IMR-90 (cell line): ENCODE data around the gene TRIO. TPM values are rescaled to one million over a fixed set of nuclear protein-coding genes. Genes with fewer than 3 reads are reported as not detected.

Experiments used
- ATAC-seq: fragments of 200-7000 bp; cut with Tn5 transposase; 2 replicates; pipeline ENCODE4 v1.9.1; 2020; ENCODE audit warnings: low read depth, mild to moderate bottlenecking, moderate library complexity
- BruUV-seq: library from RNA; stranded (reverse); fragments of 400-500 nt; replicated peaks from 2 replicates; lab custom pipeline; 2021; lab: Mats Ljungman, UMichigan
- CTCF ChIA-PET: fragments of 300-600 bp; formaldehyde crosslinking; extraction: SDS; loops from one replicate; lab custom pipeline; 2021; ENCODE audit warnings: antibody characterized with exemption; lab: Yijun Ruan, JAX
- POLR2A ChIA-PET: fragments of 300-600 bp; sonication (Branson Sonifier 250); formaldehyde crosslinking; loops from one replicate; lab custom pipeline; 2022; ENCODE audit warnings: antibody characterized with exemption; ENCODE audit not compliant: unreplicated experiment; lab: Charles Lee
- DNase-seq: peaks from one replicate; pipeline ENCODE4 v3.0.0; 2013
- H2AFZ ChIP-seq: replicated peaks from 2 replicates; pipeline ENCODE3; 2013; ENCODE audit warnings: low read length, mild to moderate bottlenecking; ENCODE audit not compliant: poor library complexity
- H2AK5ac ChIP-seq: 2 replicates; pipeline ENCODE4 v1.6.1; 2013; ENCODE audit warnings: low read depth, low read length, inconsistent platforms
- H2AK9ac ChIP-seq: replicated peaks from 2 replicates; pipeline ENCODE3; 2013; ENCODE audit warnings: mild to moderate bottlenecking, low read depth, low read length, moderate library complexity; ENCODE audit not compliant: poor library complexity
- H2BK120ac ChIP-seq: 2 replicates; pipeline ENCODE4 v1.6.1; 2013; ENCODE audit warnings: low read depth, low read length, inconsistent platforms
- H2BK15ac ChIP-seq: 3 replicates; pipeline ENCODE4 v1.6.1; 2013; ENCODE audit warnings: low read depth, low read length, inconsistent platforms
- H2BK20ac ChIP-seq: 2 replicates; pipeline ENCODE4 v1.6.1; 2013; ENCODE audit warnings: low read depth, mild to moderate bottlenecking, inconsistent platforms, low read length, moderate library complexity
- H2BK5ac ChIP-seq: 2 replicates; pipeline ENCODE4 v1.6.1; 2013; ENCODE audit warnings: mild to moderate bottlenecking, low read depth, low read length, inconsistent platforms; ENCODE audit not compliant: poor library complexity, severe bottlenecking
- H3K14ac ChIP-seq: replicated peaks from 2 replicates; pipeline ENCODE4 v1.6.1; 2013; ENCODE audit warnings: low read depth, low read length, inconsistent platforms
- H3K18ac ChIP-seq: 2 replicates; pipeline ENCODE4 v1.6.1; 2013; ENCODE audit warnings: low read depth, low read length, control low read depth
- H3K23ac ChIP-seq: 2 replicates; pipeline ENCODE4 v1.6.1; 2013; ENCODE audit warnings: low read depth, low read length, inconsistent platforms
- H3K27ac ChIP-seq: 2 replicates; pipeline ENCODE4 v1.5.1; 2013; ENCODE audit warnings: mild to moderate bottlenecking, control low read depth, low read length; ENCODE audit not compliant: insufficient read depth
- H3K27me3 ChIP-seq: 2 replicates; pipeline ENCODE4 v1.6.1; 2013; ENCODE audit warnings: low read length; ENCODE audit not compliant: control insufficient read depth, insufficient read depth
- H3K36me3 ChIP-seq: 2 replicates; pipeline ENCODE4 v1.6.1; 2013; ENCODE audit warnings: low read length, mixed read lengths; ENCODE audit not compliant: control insufficient read depth, insufficient read depth
- H3K4ac ChIP-seq: 2 replicates; pipeline ENCODE4 v1.6.1; 2013; ENCODE audit warnings: low read depth, low read length, inconsistent platforms
- H3K4me1 ChIP-seq: 2 replicates; pipeline ENCODE4 v1.6.1; 2013; ENCODE audit warnings: low read length, mixed read lengths; ENCODE audit not compliant: control insufficient read depth, insufficient read depth
- H3K4me2 ChIP-seq: 2 replicates; pipeline ENCODE4 v1.6.1; 2013; ENCODE audit warnings: low read depth, mild to moderate bottlenecking, control low read depth, low read length, moderate library complexity
- H3K4me3 ChIP-seq: 2 replicates; pipeline ENCODE4 v1.5.1; 2013; ENCODE audit warnings: low read depth, mild to moderate bottlenecking, control low read depth, low read length, moderate library complexity; ENCODE audit not compliant: insufficient read depth
- H3K56ac ChIP-seq: 2 replicates; pipeline ENCODE4 v1.6.1; 2013; ENCODE audit warnings: low read length, inconsistent platforms; ENCODE audit not compliant: insufficient read depth; ENCODE audit errors: extremely low read depth
- H3K79me1 ChIP-seq, 2 experiments: 2 replicates each; pipeline ENCODE4 v1.6.1; 2013; ENCODE audit warnings: low read length in 2 of 2, inconsistent platforms in 1 of 2, low read depth in 1 of 2
- H3K9ac ChIP-seq: 2 replicates; pipeline ENCODE4 v1.6.1; 2013; ENCODE audit warnings: low read depth, low read length, control low read depth
- H3K9me1 ChIP-seq: 2 replicates; pipeline ENCODE4 v1.6.1; 2013; ENCODE audit warnings: low read length, inconsistent platforms; ENCODE audit not compliant: insufficient read depth
- H3K9me3 ChIP-seq: 2 replicates; pipeline ENCODE4 v1.6.1; 2013; ENCODE audit warnings: low read length; ENCODE audit not compliant: control insufficient read depth, insufficient read depth
- H4K20me1 ChIP-seq: 2 replicates; pipeline ENCODE4 v1.6.1; 2013; ENCODE audit warnings: low read length, inconsistent platforms; ENCODE audit not compliant: insufficient read depth
- H4K5ac ChIP-seq: 2 replicates; pipeline ENCODE4 v1.6.1; 2013; ENCODE audit warnings: mild to moderate bottlenecking, low read depth, low read length, control low read depth
- H4K8ac ChIP-seq, 2 experiments: 2 replicates each; pipeline ENCODE4 v1.6.1; 2013; ENCODE audit warnings: low read depth in 2 of 2, low read length in 2 of 2, control low read depth in 1 of 2, inconsistent platforms in 1 of 2
- H4K91ac ChIP-seq: 2 replicates; pipeline ENCODE4 v1.6.1; 2013; ENCODE audit warnings: low read depth, low read length, inconsistent platforms; ENCODE audit not compliant: insufficient read depth
- BHLHE40 ChIP-seq: fragments of 150-350 bp; IDR thresholded peaks from 2 replicates; pipeline ENCODE4 v1.6.1; 2016; ENCODE audit warnings: mild to moderate bottlenecking, low read depth, low read length
- CEBPB ChIP-seq: IDR thresholded peaks from 2 replicates; pipeline ENCODE4 v1.6.1; 2012; ENCODE audit warnings: low read depth, low read length, improper control_type of control experiment
- CTCF ChIP-seq: conservative IDR thresholded peaks from 2 replicates; pipeline ENCODE4 v1.5.1; 2012; ENCODE audit warnings: mild to moderate bottlenecking, low read depth, low read length, improper control_type of control experiment
- FOS ChIP-seq: fragments of 150-350 bp; IDR thresholded peaks from 2 replicates; pipeline ENCODE4 v1.6.1; 2016; ENCODE audit warnings: low read depth, low read length
- MAFK ChIP-seq: IDR thresholded peaks from 2 replicates; pipeline ENCODE4 v1.6.1; 2012; ENCODE audit warnings: low read depth, low read length, improper control_type of control experiment
- MXI1 ChIP-seq: IDR thresholded peaks from 2 replicates; pipeline ENCODE4 v1.6.1; 2012; ENCODE audit warnings: low read depth, mild to moderate bottlenecking, low read length, moderate library complexity, borderline replicate concordance
- NFE2L2 ChIP-seq: fragments of 150-350 bp; IDR thresholded peaks from 2 replicates; pipeline ENCODE4 v1.6.1; 2016; ENCODE audit warnings: low read depth, mild to moderate bottlenecking, low read length
- RAD21 ChIP-seq: IDR thresholded peaks from 2 replicates; pipeline ENCODE4 v1.6.1; 2012; ENCODE audit warnings: low read length, improper control_type of control experiment
- RCOR1 ChIP-seq: IDR thresholded peaks from 2 replicates; pipeline ENCODE4 v1.6.1; 2012; ENCODE audit warnings: mild to moderate bottlenecking, low read length, improper control_type of control experiment; ENCODE audit not compliant: insufficient replicate concordance
- RFX5 ChIP-seq: IDR thresholded peaks from 2 replicates; pipeline ENCODE4 v1.8.0; 2012; ENCODE audit warnings: low read depth, mild to moderate bottlenecking, low read length, moderate library complexity
- SMC3 ChIP-seq: fragments of 150-350 bp; IDR thresholded peaks from 2 replicates; pipeline ENCODE4 v1.6.1; 2016; ENCODE audit warnings: low read depth, mild to moderate bottlenecking, antibody characterized with exemption, low read length, moderate library complexity
- WGBS, 2 experiments: methylation state at CpG; one replicate each; pipeline versions ENCODE4 v1.1.5 to v1.1.7; 2013; ENCODE audit warnings: missing lambda C conversion rate in 2 of 2; ENCODE audit not compliant: insufficient read length in 1 of 2; ENCODE audit errors: extremely low coverage in 2 of 2; 5-methylcytosine and 5-hydroxymethylcytosine counted together
- dilution Hi-C: fragments of 300-500 bp; cut with HindIII; formaldehyde crosslinking; loops from one replicate; pipeline ENCODE4 v1.14.3; 2018; ENCODE audit warnings: low sequenced_read_pairs; ENCODE audit not compliant: unreplicated experiment
- in situ Hi-C: fragments of 300-500 bp; cut with MboI; formaldehyde crosslinking; loops from 3 replicates; pipeline ENCODE4 v1.14.3; 2019; ENCODE audit warnings: low sequenced_read_pairs, inconsistent platforms, mixed read lengths
- intact Hi-C: fragments of 100-400 bp; cut with micrococcal nuclease; formaldehyde crosslinking; loops from 2 replicates; pipeline ENCODE4 v1.10.0; 2022
- polyA plus RNA-seq, 3 experiments: library from polyadenylated mRNA; depleted of rRNA; stranded (reverse); fragments of >200 nt; gene quantifications; 2 replicates each; pipeline ENCODE4 v1.2.3, GENCODE V29; 2012; ENCODE audit warnings: low replicate concordance in 1 of 3
- total RNA-seq: library from RNA; depleted of rRNA; stranded (reverse); fragments of >200 nt; gene quantifications from 2 replicates; pipeline ENCODE4 v1.2.3, GENCODE V29; 2012

TRIO gene
- total and polyA plus RNA-seq, 2 of the 4 experiments (the other 2 are of a cell fraction) = 206 to 522 TPM

- H3K56ac ChIP-seq = no peak overlapping the region
- intact Hi-C loops (no loop called here), in situ Hi-C loops (no loop called here), dilution Hi-C loops (no loop called here)
- no peak overlapping the region for H2BK20ac ChIP-seq
- H2AFZ ChIP-seq = no peak overlapping the region
- no TSS peak for BruUV-seq
- H4K5ac ChIP-seq = no peak overlapping the region
- no peaks in the 10 kb centered on the region for H3K9me3 ChIP-seq
- H3K79me1 ChIP-seq = peaks cover 32 to 86% of the 10 kb centered on the region in 2 experiments
- no peak overlapping the region for H4K8ac ChIP-seq
- H3K9me1 ChIP-seq = peaks cover 46% of the 10 kb centered on the region
- H2BK15ac ChIP-seq = no peak overlapping the region
- no peak overlapping the region for H3K4ac ChIP-seq
- peaks cover 57% of the 10 kb centered on the region for H3K36me3 ChIP-seq
- no peak overlapping the region for H2AK5ac ChIP-seq
- no peak overlapping the region for H3K9ac ChIP-seq
- no peaks in the 10 kb centered on the region for H3K27me3 ChIP-seq
- H3K23ac ChIP-seq = no peak overlapping the region
- no CpG with 5 or more reads among the region's 3 CpGs for WGBS, 2 experiments
- no peak for ATAC-seq
- H2BK120ac ChIP-seq = no peak overlapping the region
- POLR2A ChIA-PET = no interaction called here
- no peak overlapping the region for H3K18ac ChIP-seq
- peaks cover 35% of the 10 kb centered on the region for H3K4me1 ChIP-seq
- peaks cover 97% of the 10 kb centered on the region for H4K20me1 ChIP-seq
- no peak for DNase-seq
- H2BK5ac ChIP-seq = no peak overlapping the region
- no peak overlapping the region for H4K91ac ChIP-seq
- no peak overlapping the region for H3K27ac ChIP-seq
- no peak overlapping the region for H3K14ac ChIP-seq
- no peak overlapping the region for H3K4me3 ChIP-seq
- no peak for TF ChIP-seq RCOR1
- TF ChIP-seq NFE2L2 = no peak
- TF ChIP-seq MXI1 = no peak
- TF ChIP-seq RFX5 = no peak
- no peak for TF ChIP-seq MAFK
- no peak for TF ChIP-seq CEBPB
- no peak for TF ChIP-seq CTCF
- no peak for TF ChIP-seq FOS
- no peak for TF ChIP-seq SMC3
- no peak for TF ChIP-seq BHLHE40
- no peak for TF ChIP-seq RAD21
- CTCF ChIA-PET = no interaction called here
- H3K4me2 ChIP-seq = no peak overlapping the region
- H2AK9ac ChIP-seq = no peak overlapping the region
Observed at GRCh38 chr5:14302330-14302729, 159.2 kb downstream of the TRIO start.
